HCT116 (cell line): ENCODE data around the gene GRIK4. TPM values are rescaled to one million over a fixed set of nuclear protein-coding genes. Genes with fewer than 3 reads are reported as not detected.

Experiments
- ATAC-seq: fragments of 200-7000 bp; cut with Tn5 transposase; 2 replicates; pipeline ENCODE4 v1.9.1; 2020; ENCODE audit warnings: mild to moderate bottlenecking, moderate library complexity
- BruUV-seq: library from RNA; stranded (reverse); fragments of 400-500 nt; replicated peaks from 2 replicates; lab custom pipeline; 2021; lab: Mats Ljungman, UMichigan
- CTCF ChIA-PET: fragments of 300-600 bp; sonication (Branson Sonifier 250); formaldehyde crosslinking; loops from one replicate; lab custom pipeline; 2021; ENCODE audit warnings: antibody characterized with exemption; lab: Charles Lee
- POLR2A ChIA-PET: fragments of 300-600, 350-600 bp; sonication (Branson Sonifier 250); formaldehyde crosslinking; loops from one replicate; lab custom pipeline; 2021; ENCODE audit warnings: antibody characterized with exemption; lab: Charles Lee
- RAD21 ChIA-PET, 2 experiments: fragments of 300-600 bp; sonication (Branson Sonifier 250); formaldehyde crosslinking; loops; one replicate each; lab custom pipeline; 2023; ENCODE audit warnings: low total read pairs in 2 of 2; ENCODE audit not compliant: uncharacterized antibody in 2 of 2, unreplicated experiment in 2 of 2, low non-redundant PET in 1 of 2; lab: Charles Lee
- DNase-seq: peaks from one replicate; pipeline ENCODE4 v3.0.0-alpha.2; 2010; ENCODE audit warnings: low read depth, low spot score
- H2AFZ ChIP-seq: fragments of 200-600 bp; shearing (Covaris generic), sonication (generic); 2 replicates; pipeline ENCODE4 v1.6.1; 2017; ENCODE audit warnings: low read depth, mixed run types, mixed read lengths, antibody characterized with exemption, low read length; ENCODE audit not compliant: poor library complexity, severe bottlenecking
- H3K27ac ChIP-seq: 2 replicates; pipeline ENCODE4 v1.5.1; 2012; ENCODE audit warnings: low read depth, low read length
- H3K27me3 ChIP-seq: fragments of 200-600 bp; sonication (generic); 2 replicates; pipeline ENCODE4 v1.6.1; 2016; ENCODE audit warnings: mixed run types, low read length, mixed read lengths; ENCODE audit not compliant: insufficient read depth
- H3K36me3 ChIP-seq, 2 experiments: fragments of 200-500 bp in 1 of 2; fragments of 200-600 bp in 1 of 2; sonication (Bioruptor generic) in 1 of 2; sonication (generic) in 1 of 2; 2 replicates each; pipeline versions ENCODE4 v1.5.1 to v1.6.1; 2014 to 2016; ENCODE audit warnings: low read length in 2 of 2, inconsistent platforms in 1 of 2, mixed read lengths in 1 of 2, mixed run types in 1 of 2; ENCODE audit not compliant: insufficient read depth in 2 of 2, control insufficient read depth in 1 of 2
- H3K4me1 ChIP-seq, 2 experiments: fragments of 200-600 bp in 1 of 2; sonication (generic) in 1 of 2; 2 replicates each; pipeline versions ENCODE4 v1.5.1 to v1.6.1; 2012 to 2017; ENCODE audit warnings: low read length in 2 of 2, inconsistent platforms in 1 of 2, mild to moderate bottlenecking in 1 of 2, mixed read lengths in 1 of 2, mixed run types in 1 of 2, moderate library complexity in 1 of 2; ENCODE audit not compliant: insufficient read depth in 2 of 2, control insufficient read depth in 1 of 2
- H3K4me2 ChIP-seq: fragments of 200-600 bp; sonication (generic); 2 replicates; pipeline ENCODE4 v1.6.1; 2017; ENCODE audit warnings: mixed run types, low read length, mixed read lengths
- H3K4me3 ChIP-seq, 2 experiments: fragments of 200-600 bp in 1 of 2; sonication (generic) in 1 of 2; replicated peaks in 1 of 2; 2 replicates each; pipeline ENCODE4 v1.5.1; 2011 to 2016; ENCODE audit warnings: low read length in 2 of 2, control low read depth in 1 of 2, low read depth in 1 of 2, mild to moderate bottlenecking in 1 of 2, mixed read lengths in 1 of 2, mixed run types in 1 of 2
- H3K79me2 ChIP-seq: fragments of 200-600 bp; sonication (generic); 2 replicates; pipeline ENCODE4 v1.6.1; 2017; ENCODE audit warnings: mild to moderate bottlenecking, mixed run types, low read length, moderate library complexity, mixed read lengths; ENCODE audit not compliant: insufficient read depth
- H3K9ac ChIP-seq: fragments of 200-600 bp; sonication (generic); 2 replicates; pipeline ENCODE4 v1.6.1; 2016; ENCODE audit warnings: low read length, mixed read lengths
- H3K9me2 ChIP-seq: fragments of 200-600 bp; sonication (generic), shearing (Covaris generic); 2 replicates; pipeline ENCODE4 v1.6.1; 2017; ENCODE audit warnings: mixed run types, mild to moderate bottlenecking, moderate library complexity; ENCODE audit not compliant: insufficient read depth
- H3K9me3 ChIP-seq, 2 experiments: fragments of 200-500 bp in 1 of 2; fragments of 200-600 bp in 1 of 2; sonication (Bioruptor generic) in 1 of 2; sonication (generic) in 1 of 2; 2 replicates each; pipeline ENCODE4 v1.6.1; 2014 to 2017; ENCODE audit warnings: low read length in 2 of 2, mixed read lengths in 2 of 2, inconsistent platforms in 1 of 2, low read depth in 1 of 2, mild to moderate bottlenecking in 1 of 2, mixed run types in 1 of 2, moderate library complexity in 1 of 2; ENCODE audit not compliant: control insufficient read depth in 1 of 2, insufficient read depth in 1 of 2
- H4K20me1 ChIP-seq: fragments of 200-600 bp; sonication (generic), shearing (Covaris generic); 2 replicates; pipeline ENCODE4 v1.6.1; 2017; ENCODE audit warnings: mixed run types, mild to moderate bottlenecking, moderate library complexity; ENCODE audit not compliant: insufficient read depth
- ATF3 ChIP-seq: IDR thresholded peaks from 2 replicates; pipeline ENCODE4 v1.6.1; 2012
- CBX3 ChIP-seq: IDR thresholded peaks from 2 replicates; pipeline ENCODE4 v1.6.1; 2012; ENCODE audit warnings: low read depth
- CEBPB ChIP-seq: IDR thresholded peaks from 2 replicates; pipeline ENCODE4 v1.6.1; 2012; ENCODE audit warnings: low read depth
- CTCF ChIP-seq, 3 experiments: fragments of 200-600 bp in 1 of 3; sonication (generic) in 1 of 3; IDR thresholded peaks in 2 of 3; conservative IDR thresholded peaks in 1 of 3; 2 replicates each; pipeline ENCODE4 v1.5.1; 2012 to 2017; ENCODE audit warnings: low read depth in 2 of 3, low read length in 2 of 3, antibody characterized with exemption in 1 of 3, borderline replicate concordance in 1 of 3, control low read depth in 1 of 3, mild to moderate bottlenecking in 1 of 3, mixed read lengths in 1 of 3, mixed run types in 1 of 3, moderate library complexity in 1 of 3; ENCODE audit not compliant: insufficient read depth in 1 of 3
- EGR1 ChIP-seq: IDR thresholded peaks from 2 replicates; pipeline ENCODE4 v1.6.1; 2012; ENCODE audit warnings: low read depth
- ELF1 ChIP-seq: IDR thresholded peaks from 2 replicates; pipeline ENCODE4 v1.6.1; 2012; ENCODE audit warnings: low read depth, borderline replicate concordance
- EZH2 ChIP-seq: fragments of 200-600 bp; sonication (generic); IDR thresholded peaks from 2 replicates; pipeline ENCODE4 v1.6.1; 2017; ENCODE audit warnings: antibody characterized with exemption, mixed run types
- FOSL1 ChIP-seq: IDR thresholded peaks from 2 replicates; pipeline ENCODE4 v1.6.1; 2012; ENCODE audit warnings: low read depth
- POLR2A ChIP-seq: IDR thresholded peaks from 2 replicates; pipeline ENCODE4 v1.7.0; 2011; ENCODE audit warnings: borderline replicate concordance; ENCODE audit not compliant: insufficient read depth, insufficient read length; ENCODE audit errors: extremely low read depth
- RAD21 ChIP-seq: IDR thresholded peaks from 2 replicates; pipeline ENCODE4 v1.6.1; 2012; ENCODE audit warnings: low read depth, mild to moderate bottlenecking
- YY1 ChIP-seq: IDR thresholded peaks from 2 replicates; pipeline ENCODE4 v1.6.1; 2011; ENCODE audit warnings: low read length, low read depth, moderate library complexity, mild to moderate bottlenecking; ENCODE audit not compliant: insufficient replicate concordance; ENCODE audit errors: extremely low read depth
- ZFX ChIP-seq: fragments of 450-650 bp; IDR thresholded peaks from 2 replicates; pipeline ENCODE4 v1.6.1; 2017
- intact Hi-C: fragments of 100-400 bp; cut with micrococcal nuclease; formaldehyde crosslinking; loops from 2 replicates; pipeline ENCODE4 v1.10.0; 2022
- total RNA-seq: library from RNA; stranded (reverse); gene quantifications from one replicate; pipeline ENCODE4 v1.2.1, GENCODE V29; 2021; ENCODE audit not compliant: unreplicated experiment
- TF ChIP-seq, protein P1 (sequence below): IDR thresholded peaks from 2 replicates; pipeline ENCODE4 v1.6.1; 2011; ENCODE audit warnings: mild to moderate bottlenecking, low read length, moderate library complexity; ENCODE audit not compliant: insufficient replicate concordance; ENCODE audit errors: extremely low read depth
- TF ChIP-seq, protein P2 (sequence below): IDR thresholded peaks from 2 replicates; pipeline ENCODE4 v1.6.1; 2012; ENCODE audit warnings: low read depth

Gene GRIK4
- total RNA-seq, 1 experiment from 2014 or later = 0.52 TPM

- ATAC-seq (no peak), DNase-seq (no peak)
- BruUV-seq = no TSS peak
- RAD21 ChIA-PET = no interaction called here
- no peak overlapping the region for H2AFZ ChIP-seq
- no peak overlapping the region for H3K4me2 ChIP-seq
- CTCF ChIA-PET = no interaction called here
- H3K27me3 ChIP-seq = peaks cover 60% of the 10 kb centered on the region
- no peaks in the 10 kb centered on the region for H4K20me1 ChIP-seq
- H3K9me2 ChIP-seq = no peaks in the 10 kb centered on the region
- no peaks in the 10 kb centered on the region for H3K79me2 ChIP-seq
- no peaks in the 10 kb centered on the region for H3K9me3 ChIP-seq
- H3K36me3 ChIP-seq = no peaks in the 10 kb centered on the region
- intact Hi-C loops = no loop called here
- no peak for TF ChIP-seq CTCF (IDR thresholded peaks at IDR 0.05 in 2 of 3, conservative IDR thresholded peaks at IDR 0.05 in 1 of 3; ENCODE audit: borderline replicate concordance in 1 of 3, insufficient read depth in 1 of 3, low read depth in 2 of 3, low read length in 2 of 3)
- TF ChIP-seq ZFX = no peak
- TF ChIP-seq ELF1 = no peak
- no peak for TF ChIP-seq YY1
- no peak for TF ChIP-seq FOSL1
- TF ChIP-seq CEBPB = no peak
- TF ChIP-seq CBX3 = no peak
- TF ChIP-seq EZH2 = no peak
- TF ChIP-seq, protein P1, sequence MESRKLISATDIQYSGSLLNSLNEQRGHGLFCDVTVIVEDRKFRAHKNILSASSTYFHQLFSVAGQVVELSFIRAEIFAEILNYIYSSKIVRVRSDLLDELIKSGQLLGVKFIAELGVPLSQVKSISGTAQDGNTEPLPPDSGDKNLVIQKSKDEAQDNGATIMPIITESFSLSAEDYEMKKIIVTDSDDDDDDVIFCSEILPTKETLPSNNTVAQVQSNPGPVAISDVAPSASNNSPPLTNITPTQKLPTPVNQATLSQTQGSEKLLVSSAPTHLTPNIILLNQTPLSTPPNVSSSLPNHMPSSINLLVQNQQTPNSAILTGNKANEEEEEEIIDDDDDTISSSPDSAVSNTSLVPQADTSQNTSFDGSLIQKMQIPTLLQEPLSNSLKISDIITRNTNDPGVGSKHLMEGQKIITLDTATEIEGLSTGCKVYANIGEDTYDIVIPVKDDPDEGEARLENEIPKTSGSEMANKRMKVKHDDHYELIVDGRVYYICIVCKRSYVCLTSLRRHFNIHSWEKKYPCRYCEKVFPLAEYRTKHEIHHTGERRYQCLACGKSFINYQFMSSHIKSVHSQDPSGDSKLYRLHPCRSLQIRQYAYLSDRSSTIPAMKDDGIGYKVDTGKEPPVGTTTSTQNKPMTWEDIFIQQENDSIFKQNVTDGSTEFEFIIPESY = no peak
- TF ChIP-seq POLR2A = no peak
- TF ChIP-seq, protein P2, sequence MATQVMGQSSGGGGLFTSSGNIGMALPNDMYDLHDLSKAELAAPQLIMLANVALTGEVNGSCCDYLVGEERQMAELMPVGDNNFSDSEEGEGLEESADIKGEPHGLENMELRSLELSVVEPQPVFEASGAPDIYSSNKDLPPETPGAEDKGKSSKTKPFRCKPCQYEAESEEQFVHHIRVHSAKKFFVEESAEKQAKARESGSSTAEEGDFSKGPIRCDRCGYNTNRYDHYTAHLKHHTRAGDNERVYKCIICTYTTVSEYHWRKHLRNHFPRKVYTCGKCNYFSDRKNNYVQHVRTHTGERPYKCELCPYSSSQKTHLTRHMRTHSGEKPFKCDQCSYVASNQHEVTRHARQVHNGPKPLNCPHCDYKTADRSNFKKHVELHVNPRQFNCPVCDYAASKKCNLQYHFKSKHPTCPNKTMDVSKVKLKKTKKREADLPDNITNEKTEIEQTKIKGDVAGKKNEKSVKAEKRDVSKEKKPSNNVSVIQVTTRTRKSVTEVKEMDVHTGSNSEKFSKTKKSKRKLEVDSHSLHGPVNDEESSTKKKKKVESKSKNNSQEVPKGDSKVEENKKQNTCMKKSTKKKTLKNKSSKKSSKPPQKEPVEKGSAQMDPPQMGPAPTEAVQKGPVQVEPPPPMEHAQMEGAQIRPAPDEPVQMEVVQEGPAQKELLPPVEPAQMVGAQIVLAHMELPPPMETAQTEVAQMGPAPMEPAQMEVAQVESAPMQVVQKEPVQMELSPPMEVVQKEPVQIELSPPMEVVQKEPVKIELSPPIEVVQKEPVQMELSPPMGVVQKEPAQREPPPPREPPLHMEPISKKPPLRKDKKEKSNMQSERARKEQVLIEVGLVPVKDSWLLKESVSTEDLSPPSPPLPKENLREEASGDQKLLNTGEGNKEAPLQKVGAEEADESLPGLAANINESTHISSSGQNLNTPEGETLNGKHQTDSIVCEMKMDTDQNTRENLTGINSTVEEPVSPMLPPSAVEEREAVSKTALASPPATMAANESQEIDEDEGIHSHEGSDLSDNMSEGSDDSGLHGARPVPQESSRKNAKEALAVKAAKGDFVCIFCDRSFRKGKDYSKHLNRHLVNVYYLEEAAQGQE = no peak
- TF ChIP-seq RAD21 = no peak
- TF ChIP-seq ATF3 = no peak
- TF ChIP-seq EGR1 = no peak
- POLR2A ChIA-PET = no interaction called here
- no peak overlapping the region for H3K27ac ChIP-seq
- H3K4me3 ChIP-seq = no peak overlapping the region
- no peak overlapping the region for H3K9ac ChIP-seq
- H3K4me1 ChIP-seq = peaks cover 0 to 3% of the 10 kb centered on the region in 2 experiments; a peak in 1 of 4 replicates
Observed at GRCh38 chr11:120793806-120794479, 282.4 kb downstream of the GRIK4 start.
